22Rv1 (cell line): ENCODE measurements around the gene PRCP.
"Not testable (repeated sequence)": the region's sequence is repeated elsewhere in the genome, so short reads cannot be mapped to it uniquely, and the experiment has no call there.

Source experiments
- H3K27ac ChIP-seq: fragments of 450-650 bp; 2 replicates; pipeline ENCODE4 v1.5.1; 2017
- CTCF ChIP-seq: fragments of 450-650 bp; IDR thresholded peaks from 2 replicates; pipeline ENCODE4 v1.5.1; 2017; ENCODE audit warnings: mild to moderate bottlenecking
- ZFX ChIP-seq: fragments of 450-650 bp; IDR thresholded peaks from 2 replicates; pipeline ENCODE4 v1.6.1; 2017; ENCODE audit warnings: antibody characterized with exemption, borderline replicate concordance

Gene PRCP

GRCh38 chr11:82858556-82859091 lies 41.6 kb downstream of the PRCP start:
- no peak for TF ChIP-seq ZFX
- TF ChIP-seq CTCF, result no peak
- no peak overlapping the region for H3K27ac ChIP-seq

GRCh38 chr11:82858133-82858532 lies 42.1 kb downstream of the PRCP start:
- H3K27ac ChIP-seq, result no peak overlapping the region
- no peak for TF ChIP-seq CTCF
- no peak for TF ChIP-seq ZFX

- no peak for TF ChIP-seq CTCF
- TF ChIP-seq ZFX, result no peak
Observed at GRCh38 chr11:82857145-82857544, 43.1 kb downstream of the PRCP start.

GRCh38 chr11:82855616-82856015 lies 44.6 kb downstream of the PRCP start:
- TF ChIP-seq ZFX (no peak), CTCF (no peak)
- no peak overlapping the region for H3K27ac ChIP-seq

More at GRCh38 chr11:82857145-82857544, 43.1 kb downstream of the PRCP start:
- no peak overlapping the region for H3K27ac ChIP-seq

- H3K27ac ChIP-seq, result not testable (repeated sequence)
Observed at GRCh38 chr11:82854916-82855315, 45.3 kb downstream of the PRCP start.

- no peak for TF ChIP-seq CTCF
- no peak for TF ChIP-seq ZFX
- no peak overlapping the region for H3K27ac ChIP-seq
Observed at GRCh38 chr11:82854242-82854641, 46.0 kb downstream of the PRCP start.

GRCh38 chr11:82848829-82849228 lies 51.4 kb downstream of the PRCP start:
- no peak for TF ChIP-seq ZFX
- TF ChIP-seq CTCF, result no peak
- no peak overlapping the region for H3K27ac ChIP-seq
